Keratinocyte (primary cell): ENCODE results near the gene HOXB5. TPM values are rescaled to one million over a fixed set of nuclear protein-coding genes. Genes with fewer than 3 reads are reported as not detected.

Experiments used
- DNase-seq: peaks from one replicate; pipeline ENCODE4 v3.0.0-alpha.2; 2011; ENCODE audit warnings: low read depth, missing footprints, low spot score
- FAIRE-seq: peaks from 2 replicates; lab custom pipeline; 2011; peaks lifted over from hg19 to GRCh38; lab: Jason Lieb, UNC
- H2AFZ ChIP-seq: 2 replicates; pipeline ENCODE4 v1.6.0; 2012; ENCODE audit warnings: low read length, control low read depth, inconsistent platforms; ENCODE audit not compliant: control insufficient read depth
- H3K27ac ChIP-seq: 2 replicates; pipeline ENCODE4 v1.5.1; 2011; ENCODE audit warnings: low read length; ENCODE audit not compliant: control insufficient read depth, insufficient read depth
- H3K27me3 ChIP-seq: 3 replicates; pipeline ENCODE4 v1.6.0; 2011; ENCODE audit warnings: low read length; ENCODE audit not compliant: control insufficient read depth, insufficient read depth; ENCODE audit errors: extremely low read depth
- H3K36me3 ChIP-seq, 2 experiments: 2 replicates in 1 of 2; 3 replicates in 1 of 2; pipeline ENCODE4 v1.5.1; 2011; ENCODE audit warnings: low read length in 2 of 2, mild to moderate bottlenecking in 1 of 2; ENCODE audit not compliant: control insufficient read depth in 2 of 2, insufficient read depth in 2 of 2; ENCODE audit errors: extremely low read depth in 1 of 2
- H3K4me1 ChIP-seq: 3 replicates; pipeline ENCODE4 v1.5.1; 2011; ENCODE audit warnings: low read length; ENCODE audit not compliant: control insufficient read depth, insufficient read depth; ENCODE audit errors: extremely low read depth
- H3K4me2 ChIP-seq: 3 replicates; pipeline ENCODE4 v1.6.0; 2011; ENCODE audit warnings: low read depth, low read length; ENCODE audit not compliant: control insufficient read depth, insufficient read depth; ENCODE audit errors: extremely low read depth
- H3K4me3 ChIP-seq, 3 experiments: fragments of 200-600 bp in 1 of 3; sonication (generic) in 1 of 3; 2 replicates in 2 of 3; 3 replicates in 1 of 3; pipeline ENCODE4 v1.5.1; 2011 to 2016; ENCODE audit warnings: low read length in 3 of 3, mild to moderate bottlenecking in 3 of 3, control low read depth in 2 of 3, inconsistent platforms in 1 of 3, low read depth in 1 of 3, mixed read lengths in 1 of 3, mixed run types in 1 of 3, moderate library complexity in 1 of 3; ENCODE audit not compliant: control insufficient read depth in 2 of 3, insufficient read depth in 2 of 3; ENCODE audit errors: extremely low read depth in 1 of 3
- H3K79me2 ChIP-seq: 2 replicates; pipeline ENCODE4 v1.6.0; 2012; ENCODE audit warnings: low read length; ENCODE audit not compliant: control insufficient read depth, insufficient read depth
- H3K9ac ChIP-seq: 3 replicates; pipeline ENCODE4 v1.6.0; 2011; ENCODE audit warnings: low read length; ENCODE audit not compliant: control insufficient read depth, insufficient read depth; ENCODE audit errors: extremely low read depth
- H3K9me1 ChIP-seq: 3 replicates; pipeline ENCODE4 v1.6.0; 2011; ENCODE audit warnings: low read length; ENCODE audit not compliant: control insufficient read depth, insufficient read depth; ENCODE audit errors: extremely low read depth
- H3K9me3 ChIP-seq: 2 replicates; pipeline ENCODE4 v1.5.1; 2012; ENCODE audit warnings: low read depth, low read length; ENCODE audit not compliant: control insufficient read depth
- H4K20me1 ChIP-seq: 3 replicates; pipeline ENCODE4 v1.6.0; 2011; ENCODE audit warnings: low read length; ENCODE audit not compliant: control insufficient read depth, insufficient read depth; ENCODE audit errors: extremely low read depth
- EZH2 ChIP-seq: IDR thresholded peaks from one replicate; pipeline ENCODE4 v1.6.1; 2012; ENCODE audit warnings: inconsistent platforms, mild to moderate bottlenecking, low read length, moderate library complexity
- dilution Hi-C: fragments of 300-500 bp; cut with MboI; formaldehyde crosslinking; loops from one replicate; pipeline ENCODE4 v1.7.0; 2020; ENCODE audit warnings: low sequenced_read_pairs; ENCODE audit not compliant: extremely low pct_ligation_motif_present
- polyA plus RNA-seq, 5 experiments: library from polyadenylated mRNA; depleted of rRNA in 3 of 5; stranded (reverse) in 3 of 5; stranded (forward) in 1 of 5; unstranded in 1 of 5; fragments of >200 nt; gene quantifications; 1 replicate in 1 of 5; 2 replicates in 3 of 5; 3 replicates in 1 of 5; pipeline versions ENCODE4 v1.2.1 to v1.2.3, GENCODE V29; 2011 to 2012; ENCODE audit warnings: missing spikeins in 2 of 5, low read depth in 1 of 5, low replicate concordance in 1 of 5
- TF ChIP-seq, protein P1 (sequence below), 3 experiments: IDR thresholded peaks in 1 of 3; conservative IDR thresholded peaks in 1 of 3; optimal IDR thresholded peaks in 1 of 3; 2 replicates in 2 of 3; 3 replicates in 1 of 3; pipeline versions ENCODE3 to v1.5.1; 2011; ENCODE audit warnings: low read length in 3 of 3, mild to moderate bottlenecking in 3 of 3, moderate library complexity in 2 of 3, control low read depth in 1 of 3, inconsistent platforms in 1 of 3; ENCODE audit not compliant: insufficient read depth in 2 of 3; ENCODE audit errors: extremely low read depth in 1 of 3

HOXB5 gene
- polyA plus RNA-seq, 1 donor (not counting 4 experiments of a cell fraction or from before 2014, with no cell fraction given) = not detected

DNA sequence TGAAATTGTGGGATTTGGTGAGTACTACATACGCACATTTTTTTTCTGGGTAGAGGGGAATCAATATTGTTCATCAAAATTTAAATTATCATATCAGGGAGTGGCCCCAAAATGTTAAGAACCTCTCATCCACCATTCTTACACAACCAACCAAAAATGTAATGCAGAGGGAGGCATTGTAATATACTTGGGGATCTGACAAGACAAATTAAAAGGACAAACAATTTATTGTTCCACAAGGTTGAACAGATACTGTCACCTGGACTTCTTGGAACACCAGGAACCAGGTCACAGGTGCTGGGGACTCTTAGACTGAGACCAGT is 47.2 kb upstream of the HOXB5 start:
- Histone ChIP-seq H3K4me3 (no peak overlapping the region), H3K27ac (no peak overlapping the region), H3K4me2 (no peak overlapping the region), H2AFZ (no peak overlapping the region), H3K79me2 (no peaks in the 10 kb centered on the region), H3K9me1 (no peaks in the 10 kb centered on the region), H3K27me3 (peaks cover 100% of the 10 kb centered on the region), H4K20me1 (peaks cover 4% of the 10 kb centered on the region), H3K9me3 (no peaks in the 10 kb centered on the region), H3K4me1 (no peaks in the 10 kb centered on the region), H3K9ac (no peak overlapping the region), H3K36me3 (no peaks in the 10 kb centered on the region)
- dilution Hi-C loops = no loop called here
- TF ChIP-seq, protein P1, sequence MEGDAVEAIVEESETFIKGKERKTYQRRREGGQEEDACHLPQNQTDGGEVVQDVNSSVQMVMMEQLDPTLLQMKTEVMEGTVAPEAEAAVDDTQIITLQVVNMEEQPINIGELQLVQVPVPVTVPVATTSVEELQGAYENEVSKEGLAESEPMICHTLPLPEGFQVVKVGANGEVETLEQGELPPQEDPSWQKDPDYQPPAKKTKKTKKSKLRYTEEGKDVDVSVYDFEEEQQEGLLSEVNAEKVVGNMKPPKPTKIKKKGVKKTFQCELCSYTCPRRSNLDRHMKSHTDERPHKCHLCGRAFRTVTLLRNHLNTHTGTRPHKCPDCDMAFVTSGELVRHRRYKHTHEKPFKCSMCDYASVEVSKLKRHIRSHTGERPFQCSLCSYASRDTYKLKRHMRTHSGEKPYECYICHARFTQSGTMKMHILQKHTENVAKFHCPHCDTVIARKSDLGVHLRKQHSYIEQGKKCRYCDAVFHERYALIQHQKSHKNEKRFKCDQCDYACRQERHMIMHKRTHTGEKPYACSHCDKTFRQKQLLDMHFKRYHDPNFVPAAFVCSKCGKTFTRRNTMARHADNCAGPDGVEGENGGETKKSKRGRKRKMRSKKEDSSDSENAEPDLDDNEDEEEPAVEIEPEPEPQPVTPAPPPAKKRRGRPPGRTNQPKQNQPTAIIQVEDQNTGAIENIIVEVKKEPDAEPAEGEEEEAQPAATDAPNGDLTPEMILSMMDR (optimal IDR thresholded peaks at IDR 0.05 in 1 of 3, IDR thresholded peaks at IDR 0.05 in 1 of 3, conservative IDR thresholded peaks at IDR 0.05 in 1 of 3; ENCODE audit: extremely low read depth in 1 of 3, insufficient read depth in 2 of 3, low read length in 3 of 3) = no peak
- TF ChIP-seq EZH2 = no peak
- DNase-seq = no peak
- no peak for FAIRE-seq

DNA sequence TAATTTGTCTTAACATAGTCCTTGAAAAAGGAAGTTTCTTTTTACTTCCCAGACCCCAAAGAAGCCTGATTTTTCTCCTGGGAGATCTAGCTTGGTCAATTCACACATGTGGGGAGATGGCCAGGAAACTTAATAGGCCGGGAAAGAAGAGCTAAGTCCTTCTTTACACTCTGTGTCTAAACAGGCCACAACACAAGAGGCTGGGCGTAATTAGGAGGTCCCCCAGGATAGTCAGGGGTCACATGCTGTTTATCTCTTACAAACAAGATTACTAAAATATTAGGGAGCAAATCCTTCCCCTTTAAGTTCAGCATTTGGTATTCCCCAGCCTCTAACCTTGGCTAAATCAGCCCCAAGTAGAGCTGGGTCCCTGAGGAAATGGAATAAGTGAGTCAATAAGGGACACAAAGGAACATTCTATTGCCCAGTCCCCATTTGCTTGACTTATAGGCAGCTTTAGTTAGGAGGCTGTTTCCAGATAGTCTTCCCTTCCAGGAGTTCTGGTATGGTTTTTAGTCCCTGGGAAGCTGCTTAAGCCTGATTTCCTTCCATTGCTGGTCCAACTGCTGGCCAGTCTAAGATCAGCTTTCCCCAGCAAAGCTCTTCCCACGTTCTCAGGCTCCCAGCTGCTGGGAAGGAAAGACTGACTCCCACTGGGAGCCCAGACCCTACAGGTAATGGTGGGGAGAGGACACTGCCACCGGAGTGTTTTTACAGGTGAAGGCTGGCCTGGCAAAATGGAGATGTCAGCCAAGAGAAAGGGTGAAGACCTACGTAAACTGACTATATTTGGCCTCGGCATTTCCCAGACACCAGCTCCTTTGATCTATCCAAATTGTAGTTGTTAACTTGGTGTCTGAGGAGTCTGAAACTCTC is 46.6 kb upstream of the HOXB5 start:
- peaks cover 100% of the 10 kb centered on the region for H3K27me3 ChIP-seq
- H3K36me3 ChIP-seq = no peaks in the 10 kb centered on the region
- FAIRE-seq (no peak), DNase-seq (no peak)
- H2AFZ ChIP-seq = no peak overlapping the region
- no peak overlapping the region for H3K9ac ChIP-seq
- H3K9me3 ChIP-seq = no peaks in the 10 kb centered on the region
- no peak overlapping the region for H3K4me2 ChIP-seq
- TF ChIP-seq EZH2 = peak; percentile 7
- TF ChIP-seq, protein P1 (optimal IDR thresholded peaks at IDR 0.05 in 1 of 3, IDR thresholded peaks at IDR 0.05 in 1 of 3, conservative IDR thresholded peaks at IDR 0.05 in 1 of 3; ENCODE audit: extremely low read depth in 1 of 3, insufficient read depth in 2 of 3, low read length in 3 of 3) = no peak
- no peak overlapping the region for H3K27ac ChIP-seq
- no peaks in the 10 kb centered on the region for H3K4me1 ChIP-seq
- peaks cover 4% of the 10 kb centered on the region for H4K20me1 ChIP-seq
- no peaks in the 10 kb centered on the region for H3K79me2 ChIP-seq
- H3K4me3 ChIP-seq = no peak overlapping the region
- dilution Hi-C loops = no loop called here
- H3K9me1 ChIP-seq = no peaks in the 10 kb centered on the region
